ENCODE measurements around the gene POLA1. TPM values are rescaled to one million over a fixed set of nuclear protein-coding genes. Genes with fewer than 3 reads are reported as not detected.

The POLA1 gene
- total and polyA plus RNA-seq, 5 experiments from 2014 or later, result 3.3 to 10.8 (median 5.3) TPM

GRCh38 chrX:24928114-24928513 lies 234.4 kb downstream of the POLA1 start:
- no peaks in the 10 kb centered on the region for H3K9me3 Mint-ChIP-seq
- no peaks in the 10 kb centered on the region for H3K4me1 Mint-ChIP-seq
- DNase-seq, result no peak
- H3K4me3 Mint-ChIP-seq, result no peak overlapping the region
- peaks cover 4 to 29% (median 9%) of the 10 kb centered on the region in 3 donors for H3K36me3 Mint-ChIP-seq
- H3K27ac Mint-ChIP-seq, result no peak overlapping the region
- no peak for ATAC-seq
- no peaks in the 10 kb centered on the region for H3K27me3 Mint-ChIP-seq
- POLR2A ChIA-PET, result interaction anchor here (0.6 kb wide), 1 partner anchor 1909 kb away, joined by 3 read pairs; no protein-coding TSS in a partner anchor

DNA sequence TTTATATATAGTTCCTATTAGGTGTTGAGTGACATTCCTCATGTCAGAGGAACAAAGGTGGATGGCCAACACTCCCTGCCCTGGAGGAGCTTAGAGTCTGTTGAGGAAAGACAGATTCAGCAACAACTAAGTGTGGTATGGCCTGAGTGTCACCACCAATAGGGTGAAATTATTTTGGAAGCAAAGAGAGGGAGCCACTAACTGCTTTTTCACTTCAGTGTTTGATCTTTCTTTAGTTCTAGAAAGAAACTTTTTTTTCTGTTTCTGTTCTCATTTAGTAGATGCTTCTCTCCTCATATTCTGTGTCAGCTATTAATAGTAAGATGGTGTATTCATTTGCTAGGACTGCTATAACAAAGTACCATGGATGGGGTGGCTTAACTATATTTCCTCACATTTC lies 240.6 kb downstream of the POLA1 start:
- H3K27ac Mint-ChIP-seq, result no peak overlapping the region
- H3K36me3 Mint-ChIP-seq, result peaks cover 9 to 19% (median 10%) of the 10 kb centered on the region in 3 donors
- H3K9me3 Mint-ChIP-seq, result no peaks in the 10 kb centered on the region
- DNase-seq (no peak), ATAC-seq (no peak)
- H3K27me3 Mint-ChIP-seq, result no peaks in the 10 kb centered on the region
- H3K4me1 Mint-ChIP-seq, result no peaks in the 10 kb centered on the region
- H3K4me3 Mint-ChIP-seq, result no peak overlapping the region
- POLR2A ChIA-PET, result no interaction called here

DNA sequence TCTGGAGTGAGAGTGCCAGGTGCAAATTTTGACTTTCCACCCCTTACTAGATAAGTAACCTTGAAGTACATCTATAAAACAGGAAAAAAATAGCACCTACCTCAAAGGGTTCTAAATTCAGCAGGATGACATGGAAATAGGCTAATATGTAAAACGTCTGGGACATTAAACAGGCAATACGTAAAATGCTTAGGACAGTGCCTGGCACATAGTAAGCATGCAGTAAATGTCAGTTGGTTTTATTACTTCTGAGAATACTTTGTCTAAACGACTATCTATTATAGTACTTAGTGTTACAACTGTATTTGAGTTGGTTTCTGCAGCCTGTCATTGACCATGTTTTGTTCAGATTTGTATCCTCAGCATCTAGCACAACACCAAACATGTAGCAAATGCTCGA lies 251.3 kb downstream of the POLA1 start:
- no peaks in the 10 kb centered on the region for H3K27me3 Mint-ChIP-seq
- H3K27ac Mint-ChIP-seq, result no peak overlapping the region
- ATAC-seq (no peak), DNase-seq (no peak)
- H3K4me3 Mint-ChIP-seq, result no peak overlapping the region
- H3K36me3 Mint-ChIP-seq, result peaks cover 0 to 2% (median 0%) of the 10 kb centered on the region in 3 donors
- H3K9me3 Mint-ChIP-seq, result no peaks in the 10 kb centered on the region
- no peaks in the 10 kb centered on the region for H3K4me1 Mint-ChIP-seq
- POLR2A ChIA-PET, result no interaction called here

GRCh38 chrX:24946369-24946768 lies 252.7 kb downstream of the POLA1 start:
- Mint-ChIP-seq H3K27ac (no peak overlapping the region), H3K9me3 (no peaks in the 10 kb centered on the region), H3K4me1 (no peaks in the 10 kb centered on the region), H3K4me3 (no peak overlapping the region), H3K27me3 (no peaks in the 10 kb centered on the region), H3K36me3 (peaks cover 0 to 2% (median 0%) of the 10 kb centered on the region in 3 donors)
- POLR2A ChIA-PET, result no interaction called here
- ATAC-seq (no peak), DNase-seq (no peak)

- Mint-ChIP-seq H3K9me3 (no peaks in the 10 kb centered on the region), H3K4me1 (peaks cover 0 to 5% (median 2%) of the 10 kb centered on the region in 4 donors), H3K27me3 (no peaks in the 10 kb centered on the region), H3K27ac (no peak overlapping the region), H3K4me3 (no peak overlapping the region), H3K36me3 (peaks cover 0 to 2% (median 0%) of the 10 kb centered on the region in 3 donors)
- POLR2A ChIA-PET, result no interaction called here
- no peak for DNase-seq
- no peak for ATAC-seq
Observed at GRCh38 chrX:24954732-24955131, 261.0 kb downstream of the POLA1 start.

DNA sequence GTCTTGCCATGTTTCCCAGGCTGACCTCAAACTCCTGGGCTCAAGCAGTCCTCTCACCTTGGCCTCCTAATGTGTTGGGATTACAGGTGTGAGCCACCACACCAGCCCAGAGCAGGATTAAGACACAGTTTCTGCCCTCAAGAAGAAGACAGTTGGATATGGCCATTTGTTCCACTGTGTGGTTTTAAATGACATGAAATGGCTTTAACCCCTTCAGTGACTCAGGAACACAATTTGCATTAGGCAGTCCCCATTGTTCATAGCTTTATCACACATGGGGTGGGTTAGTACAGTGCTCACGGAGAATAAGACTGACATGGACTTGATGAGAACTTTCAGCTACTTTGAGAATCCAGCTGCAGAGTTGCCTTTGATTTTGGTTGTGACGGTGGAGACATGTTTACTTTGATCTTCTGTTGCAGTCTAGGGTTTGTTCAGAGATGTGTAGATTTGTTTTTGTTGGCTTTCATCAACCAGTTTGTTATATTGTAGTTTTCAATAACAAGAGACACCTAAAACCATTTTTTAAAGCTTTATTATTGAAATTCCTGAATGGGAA lies 261.7 kb downstream of the POLA1 start:
- POLR2A ChIA-PET, result no interaction called here
- Mint-ChIP-seq H3K9me3 (no peaks in the 10 kb centered on the region), H3K36me3 (no peaks in the 10 kb centered on the region), H3K27me3 (no peaks in the 10 kb centered on the region), H3K27ac (no peak overlapping the region), H3K4me1 (peaks cover 0 to 5% (median 2%) of the 10 kb centered on the region in 4 donors), H3K4me3 (no peak overlapping the region)
- ATAC-seq (no peak), DNase-seq (no peak)

GRCh38 chrX:24956828-24957227 lies 263.1 kb downstream of the POLA1 start:
- no peaks in the 10 kb centered on the region for H3K36me3 Mint-ChIP-seq
- DNase-seq (no peak), ATAC-seq (no peak)
- no peak overlapping the region for H3K27ac Mint-ChIP-seq
- POLR2A ChIA-PET, result no interaction called here
- H3K27me3 Mint-ChIP-seq, result no peaks in the 10 kb centered on the region
- no peaks in the 10 kb centered on the region for H3K9me3 Mint-ChIP-seq
- H3K4me1 Mint-ChIP-seq, result peaks cover 0 to 5% (median 2%) of the 10 kb centered on the region in 4 donors
- no peak overlapping the region for H3K4me3 Mint-ChIP-seq

DNA sequence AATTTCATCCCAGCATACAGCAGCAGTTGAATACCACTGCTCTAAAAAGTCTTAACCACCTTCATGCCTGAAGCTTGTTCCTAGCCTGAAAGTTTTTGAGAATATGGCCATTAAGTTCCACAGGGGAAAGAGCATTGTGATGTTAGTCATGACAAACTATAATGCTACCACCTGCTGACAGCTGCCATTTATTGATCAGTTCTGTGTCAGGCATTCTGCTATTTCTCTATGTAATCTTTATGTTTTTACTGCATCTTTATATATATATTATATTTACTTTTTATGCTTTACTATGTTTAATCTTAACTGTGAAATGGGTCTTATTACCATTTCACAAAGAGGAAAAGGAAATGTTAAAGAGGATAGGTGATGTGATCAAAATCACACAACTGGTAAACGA lies 268.1 kb downstream of the POLA1 start:
- no peak for DNase-seq
- Mint-ChIP-seq H3K4me1 (no peaks in the 10 kb centered on the region), H3K27ac (no peak overlapping the region), H3K4me3 (no peak overlapping the region), H3K9me3 (no peaks in the 10 kb centered on the region), H3K27me3 (no peaks in the 10 kb centered on the region), H3K36me3 (peaks cover 0 to 3% (median 0%) of the 10 kb centered on the region in 3 donors)
- POLR2A ChIA-PET, result no interaction called here
- no peak for ATAC-seq

DNA sequence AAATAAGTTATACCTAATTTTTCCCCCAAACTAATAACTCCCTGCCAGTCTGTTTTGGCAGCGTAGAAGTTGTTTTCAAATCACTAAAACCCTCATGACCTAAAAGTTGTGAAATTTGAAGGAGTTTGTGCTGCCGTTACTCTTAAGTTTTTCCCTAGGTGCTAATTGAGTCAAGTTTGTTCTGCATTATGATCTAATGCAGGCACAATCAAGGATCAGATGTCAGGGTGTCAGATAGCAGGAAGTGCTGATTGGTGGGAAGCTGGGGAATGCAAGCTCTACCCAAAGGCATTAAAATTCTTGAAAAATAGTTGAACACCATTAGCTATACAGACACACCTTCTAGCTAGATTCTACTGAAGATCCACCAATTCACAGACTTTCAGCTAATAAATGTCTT lies 270.1 kb downstream of the POLA1 start:
- ATAC-seq (no peak), DNase-seq (no peak)
- Mint-ChIP-seq H3K4me1 (no peaks in the 10 kb centered on the region), H3K27ac (no peak overlapping the region), H3K4me3 (no peak overlapping the region), H3K36me3 (peaks cover 0 to 4% (median 0%) of the 10 kb centered on the region in 3 donors), H3K27me3 (no peaks in the 10 kb centered on the region), H3K9me3 (no peaks in the 10 kb centered on the region)
- POLR2A ChIA-PET, result no interaction called here

GRCh38 chrX:24965372-24965771 lies 271.7 kb downstream of the POLA1 start:
- POLR2A ChIA-PET, result no interaction called here
- H3K4me1 Mint-ChIP-seq, result no peaks in the 10 kb centered on the region
- DNase-seq (no peak), ATAC-seq (no peak)
- H3K36me3 Mint-ChIP-seq, result peaks cover 0 to 7% (median 6%) of the 10 kb centered on the region in 3 donors
- no peaks in the 10 kb centered on the region for H3K27me3 Mint-ChIP-seq
- no peak overlapping the region for H3K4me3 Mint-ChIP-seq
- H3K9me3 Mint-ChIP-seq, result peaks cover 0 to under 1% (median 0%) of the 10 kb centered on the region in 9 donors
- no peak overlapping the region for H3K27ac Mint-ChIP-seq

DNA sequence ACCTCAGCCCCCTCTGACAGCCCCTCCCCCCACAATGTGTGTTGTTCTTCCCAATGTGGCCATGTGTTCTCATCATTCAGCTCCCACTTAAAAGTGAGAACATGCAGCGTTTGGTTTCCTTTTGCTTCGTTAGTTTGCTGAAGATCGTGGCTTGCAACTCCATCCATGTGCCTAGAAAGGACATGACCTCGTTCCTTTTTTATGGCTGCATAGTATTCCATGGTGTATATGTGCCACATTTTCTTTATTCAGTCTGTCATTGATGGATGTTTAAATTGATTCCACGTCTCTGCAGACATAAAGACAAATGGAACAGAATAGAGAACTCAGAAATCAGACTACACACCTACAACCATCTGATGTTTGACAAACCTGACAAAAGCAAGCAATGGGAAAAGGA lies 276.1 kb downstream of the POLA1 start:
- Mint-ChIP-seq H3K36me3 (peaks cover 0 to 9% (median 7%) of the 10 kb centered on the region in 3 donors), H3K4me3 (no peak overlapping the region), H3K9me3 (peaks cover 0 to 4% (median 0%) of the 10 kb centered on the region in 9 donors), H3K27ac (no peak overlapping the region), H3K27me3 (no peaks in the 10 kb centered on the region), H3K4me1 (no peaks in the 10 kb centered on the region)
- POLR2A ChIA-PET, result no interaction called here
- DNase-seq (no peak), ATAC-seq (no peak)

DNA sequence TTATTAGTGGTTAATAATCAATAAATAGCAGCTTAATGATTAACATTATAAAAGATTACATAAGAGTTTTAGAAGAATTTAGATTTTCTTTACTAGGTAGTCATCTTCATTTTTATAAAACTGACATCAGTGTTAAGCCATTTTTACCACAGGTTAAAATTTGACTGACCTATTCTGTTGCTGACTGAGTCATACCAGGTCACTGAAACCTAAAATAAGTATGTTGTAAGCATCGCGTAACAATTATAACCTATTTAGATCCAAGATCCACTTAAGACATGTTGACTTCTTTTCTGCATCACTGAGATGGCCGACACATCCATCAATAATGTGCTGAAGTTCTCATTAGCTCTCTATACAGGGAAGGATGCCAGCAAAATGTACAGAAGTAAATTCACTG lies 285.4 kb downstream of the POLA1 start:
- Mint-ChIP-seq H3K27ac (no peak overlapping the region), H3K9me3 (peaks cover 0 to 3% (median 0%) of the 10 kb centered on the region in 9 donors), H3K4me3 (no peak overlapping the region), H3K4me1 (no peaks in the 10 kb centered on the region), H3K27me3 (no peaks in the 10 kb centered on the region), H3K36me3 (peaks cover under 1 to 5% (median 2%) of the 10 kb centered on the region in 3 donors)
- ATAC-seq (no peak), DNase-seq (no peak)
- POLR2A ChIA-PET, result no interaction called here

DNA sequence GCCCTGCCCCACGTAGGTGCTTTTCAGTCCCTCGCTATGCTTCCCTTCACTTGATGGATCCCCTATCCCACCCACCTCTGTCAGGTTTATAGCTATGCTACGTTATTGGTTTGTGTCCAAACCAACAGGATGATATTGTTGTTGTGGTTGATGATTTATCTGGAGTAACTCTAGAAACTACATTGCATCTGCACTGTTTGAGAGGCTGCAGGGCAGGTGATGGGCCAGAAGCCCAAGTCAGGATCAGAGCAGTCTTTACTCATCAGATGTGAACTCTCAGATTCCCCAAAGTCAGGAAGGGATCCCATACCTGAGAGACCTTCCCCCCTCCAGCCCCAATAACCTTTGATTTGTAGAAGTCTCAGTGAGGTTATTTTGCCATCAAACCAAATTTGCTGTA lies 287.3 kb downstream of the POLA1 start:
- POLR2A ChIA-PET, result no interaction called here
- Mint-ChIP-seq H3K4me3 (no peak overlapping the region), H3K36me3 (peaks cover 2 to 8% (median 4%) of the 10 kb centered on the region in 3 donors), H3K9me3 (peaks cover 0 to 1% (median 0%) of the 10 kb centered on the region in 9 donors), H3K4me1 (no peaks in the 10 kb centered on the region), H3K27me3 (no peaks in the 10 kb centered on the region), H3K27ac (no peak overlapping the region)
- DNase-seq (no peak), ATAC-seq (no peak)

DNA sequence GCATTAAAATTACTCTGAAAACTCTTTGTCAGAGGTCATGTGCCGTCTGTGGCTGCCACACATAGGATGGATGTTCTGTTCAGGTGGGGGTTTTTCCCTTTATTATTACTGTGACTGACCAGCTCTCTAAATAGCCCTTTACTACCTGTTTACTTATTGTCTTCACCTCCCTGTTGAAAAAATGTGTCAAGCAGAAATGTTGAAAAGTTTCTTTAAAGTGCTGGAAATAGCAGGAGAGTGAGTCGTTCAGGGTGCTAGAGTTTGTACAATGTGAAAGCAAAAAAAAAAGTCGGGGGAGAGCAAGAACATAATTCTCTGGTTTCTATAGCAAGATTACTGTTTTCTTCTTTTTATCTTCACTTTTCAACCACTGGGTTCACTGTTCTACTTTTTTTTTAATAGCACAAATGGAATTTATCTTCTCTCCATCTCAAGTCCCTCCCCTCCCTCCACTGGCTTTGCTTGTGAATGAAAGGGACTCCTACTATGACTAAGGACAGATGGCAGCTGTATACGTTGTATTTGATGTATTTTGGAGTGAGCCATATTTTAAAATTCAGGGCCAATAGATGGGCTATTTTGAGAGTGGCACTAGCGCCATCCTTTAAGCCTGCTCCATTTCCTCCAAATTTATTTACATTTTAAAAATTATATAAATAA lies 288.7 kb downstream of the POLA1 start:
- Mint-ChIP-seq H3K4me3 (no peak overlapping the region), H3K27ac (no peak overlapping the region), H3K36me3 (peaks cover 4 to 10% (median 4%) of the 10 kb centered on the region in 3 donors), H3K27me3 (no peaks in the 10 kb centered on the region), H3K4me1 (no peaks in the 10 kb centered on the region), H3K9me3 (no peaks in the 10 kb centered on the region)
- ATAC-seq (no peak), DNase-seq (no peak)
- POLR2A ChIA-PET, result no interaction called here

Data from naive thymus-derived CD8-positive, alpha-beta T cell (primary cell).